ENCODE results near the gene KIAA1217.

KIAA1217 gene

DNA sequence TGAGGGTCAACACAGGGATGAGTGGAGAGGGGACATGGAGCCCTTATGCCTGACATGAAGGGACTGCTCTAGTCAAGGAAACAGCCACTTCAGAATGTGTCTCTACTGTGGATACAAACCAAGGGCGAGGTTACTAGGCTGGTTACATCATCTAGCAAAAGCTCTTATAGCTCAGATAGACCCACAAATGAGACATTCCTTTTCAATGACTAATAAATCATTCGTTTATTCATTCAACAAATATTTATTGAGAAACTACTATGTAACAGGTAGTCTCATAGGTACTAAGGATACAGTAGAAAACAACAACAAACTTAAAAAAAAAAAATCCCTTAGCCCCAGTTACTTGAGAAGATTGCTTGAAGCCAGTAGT lies 219.5 kb downstream of the KIAA1217 start:
- Histone ChIP-seq H3K36me3 (ENCODE audit: low read length) (no peaks in the 10 kb centered on the region), H3K27me3 (ENCODE audit: low read length) (no peaks in the 10 kb centered on the region), H3K4me2 (ENCODE audit: low read depth, low read length, poor library complexity, severe bottlenecking) (no peak overlapping the region), H3K9me2 (replicated peaks; ENCODE audit: insufficient read depth, low read length) (0 out of 2 replicates have a peak, but pooled peaks cover 4% of the 10 kb centered on the region), H3K4me3 (ENCODE audit: insufficient read depth, low read length, poor library complexity, severe bottlenecking) (no peak overlapping the region), H3K27ac (ENCODE audit: low read depth, low read length) (no peak overlapping the region), H4K20me1 (ENCODE audit: low read depth, low read length) (no peaks in the 10 kb centered on the region), H3K9me3 (ENCODE audit: insufficient read depth, low read length) (no peaks in the 10 kb centered on the region), H3F3A (ENCODE audit: insufficient read depth) (no peaks in the 10 kb centered on the region), H2AFZ (ENCODE audit: low read depth, low read length, severe bottlenecking) (no peak overlapping the region), H3K79me2 (ENCODE audit: insufficient read depth, low read length) (no peaks in the 10 kb centered on the region), H3K9ac (ENCODE audit: low read length) (no peak overlapping the region)
- no peak for TF ChIP-seq EZH2phosphoT487 (conservative IDR thresholded peaks at IDR 0.05; ENCODE audit: low read length)
- TF ChIP-seq CTCF (IDR thresholded peaks at IDR 0.05; ENCODE audit: insufficient read depth, low read length, poor library complexity, severe bottlenecking) = no peak

GRCh38 chr10:24430591-24430990 lies 221.7 kb downstream of the KIAA1217 start:
- Histone ChIP-seq H3K9me3 (ENCODE audit: insufficient read depth, low read length) (no peaks in the 10 kb centered on the region), H2AFZ (ENCODE audit: low read depth, low read length, severe bottlenecking) (no peak overlapping the region), H3K27ac (ENCODE audit: low read depth, low read length) (no peak overlapping the region), H3K27me3 (ENCODE audit: low read length) (no peaks in the 10 kb centered on the region), H3K79me2 (ENCODE audit: insufficient read depth, low read length) (no peaks in the 10 kb centered on the region), H4K20me1 (ENCODE audit: low read depth, low read length) (no peaks in the 10 kb centered on the region), H3K9me2 (replicated peaks; ENCODE audit: insufficient read depth, low read length) (no peaks in the 10 kb centered on the region), H3K4me2 (ENCODE audit: low read depth, low read length, poor library complexity, severe bottlenecking) (no peak overlapping the region), H3K36me3 (ENCODE audit: low read length) (no peaks in the 10 kb centered on the region), H3K9ac (ENCODE audit: low read length) (no peak overlapping the region), H3K4me3 (ENCODE audit: insufficient read depth, low read length, poor library complexity, severe bottlenecking) (no peak overlapping the region), H3F3A (ENCODE audit: insufficient read depth) (no peaks in the 10 kb centered on the region)
- TF ChIP-seq EZH2phosphoT487 (conservative IDR thresholded peaks at IDR 0.05; ENCODE audit: low read length) (no peak), CTCF (IDR thresholded peaks at IDR 0.05; ENCODE audit: insufficient read depth, low read length, poor library complexity, severe bottlenecking) (no peak)

DNA sequence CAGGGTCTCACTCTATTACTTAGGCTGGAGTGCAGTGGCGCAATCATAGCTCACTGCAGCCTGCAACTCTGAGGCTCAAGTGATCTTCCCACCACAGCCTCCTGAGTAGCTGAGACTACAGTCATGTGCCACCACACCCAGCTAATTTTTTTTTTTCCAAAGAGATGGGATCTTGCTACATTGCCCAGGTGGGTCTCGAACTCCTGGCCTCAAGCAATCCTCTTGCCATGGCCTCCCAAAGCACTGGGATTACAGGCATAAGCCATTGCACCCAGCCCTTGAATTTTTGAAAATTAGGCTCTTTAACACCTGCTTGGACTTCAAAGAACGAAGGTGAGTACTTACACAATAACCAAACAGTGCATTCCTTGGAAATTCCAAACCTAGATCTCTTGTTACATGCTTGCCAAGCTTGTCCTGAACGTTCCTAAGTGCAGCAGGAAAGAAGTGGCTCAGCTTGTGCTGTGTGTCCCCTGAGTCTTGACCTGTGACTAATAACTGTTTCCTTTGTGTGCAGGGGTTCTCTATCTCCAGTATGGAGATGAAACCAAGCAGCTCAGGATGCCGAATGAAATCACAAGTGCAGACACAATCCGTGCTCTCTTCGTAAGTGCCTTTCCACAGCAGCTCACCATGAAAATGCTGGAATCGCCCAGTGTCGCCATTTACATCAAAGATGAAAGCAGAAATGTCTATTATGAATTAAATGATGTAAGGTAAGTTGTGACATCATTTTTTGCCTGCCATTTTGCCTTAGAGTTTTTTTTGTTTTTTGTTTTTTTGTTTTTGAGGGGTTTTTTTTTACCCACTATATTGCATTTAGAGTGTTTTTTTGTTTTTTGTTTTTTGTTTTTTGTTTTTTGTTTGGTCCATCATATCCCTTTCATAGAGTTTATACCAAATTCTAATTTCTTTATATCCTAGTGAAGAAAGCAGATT lies 223.8 kb downstream of the KIAA1217 start:
- H3K79me2 ChIP-seq (ENCODE audit: insufficient read depth, low read length) = no peaks in the 10 kb centered on the region
- no peaks in the 10 kb centered on the region for H3K9me2 ChIP-seq (replicated peaks; ENCODE audit: insufficient read depth, low read length)
- H3K9ac ChIP-seq (ENCODE audit: low read length) = no peak overlapping the region
- H3K4me2 ChIP-seq (ENCODE audit: low read depth, low read length, poor library complexity, severe bottlenecking) = no peak overlapping the region
- H2AFZ ChIP-seq (ENCODE audit: low read depth, low read length, severe bottlenecking) = no peak overlapping the region
- H3K4me3 ChIP-seq (ENCODE audit: insufficient read depth, low read length, poor library complexity, severe bottlenecking) = no peak overlapping the region
- H3K27me3 ChIP-seq (ENCODE audit: low read length) = no peaks in the 10 kb centered on the region
- H4K20me1 ChIP-seq (ENCODE audit: low read depth, low read length) = no peaks in the 10 kb centered on the region
- H3K27ac ChIP-seq (ENCODE audit: low read depth, low read length) = no peak overlapping the region
- no peaks in the 10 kb centered on the region for H3K36me3 ChIP-seq (ENCODE audit: low read length)
- no peaks in the 10 kb centered on the region for H3F3A ChIP-seq (ENCODE audit: insufficient read depth)
- TF ChIP-seq CTCF (IDR thresholded peaks at IDR 0.05; ENCODE audit: insufficient read depth, low read length, poor library complexity, severe bottlenecking) (no peak), EZH2phosphoT487 (conservative IDR thresholded peaks at IDR 0.05; ENCODE audit: low read length) (no peak)
- H3K9me3 ChIP-seq (ENCODE audit: insufficient read depth, low read length) = no peaks in the 10 kb centered on the region
